Breast epithelium (tissue), 4 donors: ENCODE data around the gene LIPA. TPM values are rescaled to one million over a fixed set of nuclear protein-coding genes. Genes with fewer than 3 reads are reported as not detected.
"Not testable (repeated sequence)": the region's sequence is repeated elsewhere in the genome, so short reads cannot be mapped to it uniquely, and the experiment has no call there.

Source experiments
- DNase-seq, 2 donors: peaks; one replicate each; pipeline ENCODE4 v3.0.0-alpha.2; 2019; ENCODE audit warnings: low spot score in 2 of 2
- H3K27ac ChIP-seq, 2 donors: fragments of 200-600 bp; sonication (generic) in 1 of 2; one replicate each; pipeline ENCODE4 v1.5.1; 2016 to 2019; ENCODE audit warnings: mild to moderate bottlenecking in 1 of 2
- H3K27me3 ChIP-seq, 2 donors: fragments of 200-600 bp; sonication (generic) in 1 of 2; one replicate each; pipeline versions ENCODE4 v1.5.1 to v1.6.0; 2017 to 2019; ENCODE audit warnings: control low read depth in 1 of 2, mild to moderate bottlenecking in 1 of 2
- H3K36me3 ChIP-seq: fragments of 200-600 bp; one replicate; pipeline ENCODE4 v1.5.1; 2019
- H3K4me1 ChIP-seq, 2 donors: fragments of 200-600 bp; sonication (generic); one replicate each; pipeline ENCODE4 v1.5.1; 2016 to 2019; ENCODE audit warnings: control low read depth in 1 of 2
- H3K4me3 ChIP-seq, 3 donors: fragments of 200-600 bp; sonication (generic); 1 replicate in 2 of 3; 2 replicates in 1 of 3; pipeline ENCODE4 v1.5.1; 2016 to 2019; ENCODE audit warnings: mild to moderate bottlenecking in 3 of 3, moderate library complexity in 2 of 3
- H3K9me3 ChIP-seq, 2 donors: fragments of 200-600 bp; sonication (generic) in 1 of 2; one replicate each; pipeline ENCODE4 v1.5.1; 2016 to 2019; ENCODE audit warnings: control low read depth in 1 of 2
- POLR2A ChIP-seq: fragments of 450-650 bp; IDR thresholded peaks from one replicate; pipeline ENCODE4 v1.6.1; 2016; ENCODE audit warnings: antibody characterized with exemption, mild to moderate bottlenecking, moderate library complexity
- POLR2AphosphoS5 ChIP-seq, 3 donors: sonication (generic); formaldehyde crosslinking; IDR thresholded peaks; one replicate each; pipeline ENCODE4 v1.6.1; 2017; ENCODE audit warnings: antibody characterized with exemption in 3 of 3
- intact Hi-C: fragments of 100-400 bp; cut with DNase I; formaldehyde crosslinking; loops from one replicate; pipeline ENCODE4 v1.15.1; 2023; ENCODE audit warnings: low total_unique reads
- total RNA-seq, 3 donors: library from RNA; depleted of rRNA; stranded (reverse); fragments of >200 nt; gene quantifications; one replicate each; pipeline ENCODE4 v1.1.0, GENCODE V29; 2016
- TF ChIP-seq, protein P1 (sequence below), 3 donors: fragments of 450-650 bp; IDR thresholded peaks; one replicate each; pipeline ENCODE4 v1.5.1; 2016 to 2017; ENCODE audit warnings: antibody characterized with exemption in 3 of 3, mild to moderate bottlenecking in 3 of 3, moderate library complexity in 3 of 3

LIPA gene
- total RNA-seq, 3 donors from 2014 or later: 44.9 to 90.7 (median 67.2) TPM

DNA sequence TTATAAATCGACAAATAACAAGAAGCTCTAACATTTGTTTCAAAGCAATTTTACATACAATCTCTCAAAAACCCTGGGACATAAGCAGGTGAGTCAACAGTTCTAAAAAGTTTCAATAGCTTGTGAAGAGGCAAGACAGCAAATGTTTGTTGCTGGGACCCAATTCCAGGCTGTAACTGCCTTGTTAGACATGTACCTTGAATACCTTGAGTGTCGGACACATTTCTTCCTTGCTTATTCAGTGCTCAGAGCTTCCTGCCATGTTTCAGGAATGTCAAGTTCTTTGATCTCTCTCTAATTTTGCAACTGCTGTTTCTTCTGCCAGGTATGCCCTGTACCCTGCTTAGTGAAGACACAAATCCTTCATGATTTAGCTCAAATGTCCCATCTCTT is 49.5 kb downstream of the LIPA start:
- Histone ChIP-seq H3K9me3 (no peaks in the 10 kb centered on the region), H3K36me3 (no peaks in the 10 kb centered on the region), H3K4me1 (no peaks in the 10 kb centered on the region), H3K4me3 (no peak overlapping the region), H3K27me3 (peaks cover 0 to under 1% of the 10 kb centered on the region in 2 donors), H3K27ac (no peak overlapping the region)
- TF ChIP-seq, protein P1, sequence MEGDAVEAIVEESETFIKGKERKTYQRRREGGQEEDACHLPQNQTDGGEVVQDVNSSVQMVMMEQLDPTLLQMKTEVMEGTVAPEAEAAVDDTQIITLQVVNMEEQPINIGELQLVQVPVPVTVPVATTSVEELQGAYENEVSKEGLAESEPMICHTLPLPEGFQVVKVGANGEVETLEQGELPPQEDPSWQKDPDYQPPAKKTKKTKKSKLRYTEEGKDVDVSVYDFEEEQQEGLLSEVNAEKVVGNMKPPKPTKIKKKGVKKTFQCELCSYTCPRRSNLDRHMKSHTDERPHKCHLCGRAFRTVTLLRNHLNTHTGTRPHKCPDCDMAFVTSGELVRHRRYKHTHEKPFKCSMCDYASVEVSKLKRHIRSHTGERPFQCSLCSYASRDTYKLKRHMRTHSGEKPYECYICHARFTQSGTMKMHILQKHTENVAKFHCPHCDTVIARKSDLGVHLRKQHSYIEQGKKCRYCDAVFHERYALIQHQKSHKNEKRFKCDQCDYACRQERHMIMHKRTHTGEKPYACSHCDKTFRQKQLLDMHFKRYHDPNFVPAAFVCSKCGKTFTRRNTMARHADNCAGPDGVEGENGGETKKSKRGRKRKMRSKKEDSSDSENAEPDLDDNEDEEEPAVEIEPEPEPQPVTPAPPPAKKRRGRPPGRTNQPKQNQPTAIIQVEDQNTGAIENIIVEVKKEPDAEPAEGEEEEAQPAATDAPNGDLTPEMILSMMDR (IDR thresholded peaks at IDR 0.05): no peak
- TF ChIP-seq POLR2A: no peak
- no peak for TF ChIP-seq POLR2AphosphoS5 (IDR thresholded peaks at IDR 0.05)
- no peak for DNase-seq
- intact Hi-C loops: no loop called here

DNA sequence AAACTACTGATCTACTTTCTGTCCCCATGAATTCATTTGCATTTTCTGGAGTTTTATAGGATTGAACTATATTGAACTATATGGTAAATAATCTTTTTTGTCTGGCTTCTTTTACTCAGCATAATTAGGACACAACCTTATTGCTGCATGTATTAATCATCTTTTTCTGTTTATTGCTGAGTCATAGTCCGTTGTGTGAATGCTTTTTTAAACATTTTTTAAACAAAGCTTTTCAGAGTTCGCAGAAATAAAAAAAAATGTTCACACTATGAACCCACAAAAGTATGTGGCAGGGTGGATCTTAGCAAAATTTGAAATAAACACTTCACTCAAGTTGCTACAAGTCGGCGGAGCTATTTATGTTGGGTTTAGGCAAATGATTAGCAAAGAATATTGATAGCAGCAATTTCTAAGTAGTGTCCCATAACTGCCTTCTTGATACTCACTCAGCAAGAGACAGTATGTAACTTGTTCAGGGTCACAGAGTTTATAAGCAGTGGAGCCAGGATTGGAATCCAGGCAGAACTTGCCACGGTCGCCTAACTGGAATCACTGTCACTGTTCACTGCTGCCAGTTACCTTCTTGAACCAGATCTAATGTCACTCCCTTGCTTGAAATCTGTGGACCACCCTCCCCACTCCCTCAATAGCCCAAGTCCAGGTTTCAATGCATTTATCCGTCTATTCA is 50.1 kb downstream of the LIPA start:
- intact Hi-C loops: no loop called here
- Histone ChIP-seq H3K27me3 (no peaks in the 10 kb centered on the region), H3K36me3 (no peaks in the 10 kb centered on the region), H3K27ac (no peak overlapping the region), H3K4me3 (no peak overlapping the region), H3K4me1 (no peaks in the 10 kb centered on the region), H3K9me3 (no peaks in the 10 kb centered on the region)
- DNase-seq: no peak
- TF ChIP-seq POLR2A (no peak), POLR2AphosphoS5 (IDR thresholded peaks at IDR 0.05) (no peak)
- TF ChIP-seq, protein P1 (IDR thresholded peaks at IDR 0.05): no peak

DNA sequence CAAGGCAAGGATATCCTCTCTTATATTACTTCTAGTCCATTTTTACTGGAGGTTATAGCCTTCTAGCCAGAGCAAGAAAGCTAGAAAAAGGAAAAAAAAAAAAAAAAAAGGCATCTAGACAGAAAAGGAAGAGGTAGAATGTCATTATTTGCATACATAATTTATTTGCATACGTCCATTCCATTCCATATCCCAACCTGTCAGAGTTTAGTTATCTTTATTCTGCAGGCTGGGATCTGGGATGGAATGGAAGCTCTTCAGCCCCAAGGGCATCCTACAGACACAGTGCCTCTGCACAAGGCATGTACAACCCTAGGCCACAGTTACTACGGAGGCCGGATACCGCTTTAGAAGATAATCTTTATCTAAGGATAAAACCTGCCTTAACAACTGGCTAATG is 54.1 kb downstream of the LIPA start:
- Histone ChIP-seq H3K9me3 (no peaks in the 10 kb centered on the region), H3K27me3 (no peaks in the 10 kb centered on the region), H3K27ac (no peak overlapping the region), H3K4me3 (no peak overlapping the region), H3K4me1 (no peaks in the 10 kb centered on the region), H3K36me3 (no peaks in the 10 kb centered on the region)
- intact Hi-C loops: no loop called here
- TF ChIP-seq, protein P1 (IDR thresholded peaks at IDR 0.05): no peak
- TF ChIP-seq POLR2A: no peak
- no peak for TF ChIP-seq POLR2AphosphoS5 (IDR thresholded peaks at IDR 0.05)
- DNase-seq: no peak

DNA sequence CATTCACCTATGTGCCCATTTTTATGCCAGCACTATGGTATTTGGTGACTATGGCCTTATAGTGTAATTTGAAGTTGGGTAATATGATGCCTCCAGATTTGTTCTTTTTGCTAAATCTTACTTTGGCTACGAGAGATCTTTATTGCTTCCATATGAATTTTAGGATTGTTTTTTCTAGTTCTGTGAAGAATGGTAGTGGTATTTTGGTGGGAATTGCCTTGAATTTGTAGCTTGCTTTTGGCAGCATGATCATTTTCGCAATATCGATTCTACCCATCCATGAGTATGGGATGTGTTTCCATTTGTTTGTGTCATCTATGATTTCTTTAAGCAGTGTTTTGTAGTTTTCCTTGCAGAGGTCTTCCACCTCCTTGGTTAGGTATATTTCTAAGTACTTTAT is 60.3 kb downstream of the LIPA start:
- H3K27me3 ChIP-seq, H3K9me3 ChIP-seq, H3K27ac ChIP-seq, H3K4me1 ChIP-seq, H3K36me3 ChIP-seq, intact Hi-C loops, DNase-seq, H3K4me3 ChIP-seq: not testable (repeated sequence)

DNA sequence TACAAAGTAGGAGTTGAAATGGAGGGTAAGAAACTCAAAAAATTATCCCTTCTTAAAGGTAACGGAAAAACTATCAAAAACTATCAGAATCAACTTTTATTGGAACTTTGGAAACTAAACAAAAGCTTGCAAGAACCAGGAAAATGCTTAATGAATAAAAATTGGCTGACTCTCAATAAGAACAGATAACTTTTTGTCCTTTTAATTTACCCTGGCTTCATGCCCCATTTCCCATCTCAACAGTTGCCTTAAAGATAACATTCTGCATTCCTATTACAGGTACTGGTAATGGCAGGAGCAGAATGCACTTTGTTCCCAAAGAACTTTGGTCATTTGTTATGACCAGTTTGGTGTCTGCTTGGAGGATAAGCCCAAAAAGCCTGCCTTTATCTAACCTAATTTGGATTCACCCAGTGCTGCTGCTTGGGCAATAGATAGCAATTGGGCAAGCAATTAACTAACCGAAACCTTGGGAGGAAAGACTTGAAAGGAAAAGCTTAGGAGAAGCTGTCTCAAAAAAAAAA is 62.3 kb downstream of the LIPA start:
- TF ChIP-seq POLR2A: no peak
- no peak for TF ChIP-seq POLR2AphosphoS5 (IDR thresholded peaks at IDR 0.05)
- TF ChIP-seq, protein P1 (IDR thresholded peaks at IDR 0.05): no peak
- no peaks in the 10 kb centered on the region for H3K27me3 ChIP-seq
- no peak overlapping the region for H3K4me3 ChIP-seq
- H3K27ac ChIP-seq: no peak overlapping the region
- H3K4me1 ChIP-seq: no peaks in the 10 kb centered on the region
- H3K9me3 ChIP-seq: no peaks in the 10 kb centered on the region
- intact Hi-C loops: no loop called here
- DNase-seq: no peak
- no peaks in the 10 kb centered on the region for H3K36me3 ChIP-seq
